Endothelial cell of umbilical vein (primary cell): ENCODE measurements around the gene GRIK3. TPM values are rescaled to one million over a fixed set of nuclear protein-coding genes. Genes with fewer than 3 reads are reported as not detected.

Experiments
- BruUV-seq: library from RNA; stranded (reverse); fragments of 400-500 nt; replicated peaks from 2 replicates; lab custom pipeline; 2021; lab: Mats Ljungman, UMichigan
- CTCF ChIA-PET: fragments of 300-600, 350-600 bp; sonication (Branson Sonifier 250); formaldehyde crosslinking; loops from one replicate; lab custom pipeline; 2021; ENCODE audit warnings: antibody characterized with exemption, inconsistent platforms; lab: Charles Lee
- POLR2A ChIA-PET: fragments of 300-600, 350-600 bp; sonication (Branson Sonifier 250); formaldehyde crosslinking; loops from one replicate; lab custom pipeline; 2021; ENCODE audit warnings: antibody characterized with exemption, inconsistent platforms; lab: Charles Lee
- DNase-seq: peaks from one replicate; pipeline ENCODE4 v3.0.0-alpha.2; 2011; ENCODE audit warnings: low read depth, low spot score
- FAIRE-seq: peaks from 2 replicates; lab custom pipeline; 2011; peaks lifted over from hg19 to GRCh38; lab: Jason Lieb, UNC
- H2AFZ ChIP-seq: 2 replicates; pipeline ENCODE4 v1.6.0; 2012; ENCODE audit warnings: low read depth, low read length, control low read depth, inconsistent platforms
- H3K27ac ChIP-seq: 2 replicates; pipeline ENCODE4 v1.5.1; 2011; ENCODE audit warnings: low read depth, mild to moderate bottlenecking, control low read depth, low read length, moderate library complexity; ENCODE audit not compliant: insufficient read depth
- H3K27me3 ChIP-seq, 2 experiments: 2 replicates each; pipeline versions ENCODE4 v1.6.0 to v1.6.1; 2011; ENCODE audit warnings: low read length in 2 of 2, mixed read lengths in 1 of 2; ENCODE audit not compliant: control insufficient read depth in 2 of 2, insufficient read depth in 2 of 2
- H3K36me3 ChIP-seq, 2 experiments: 2 replicates in 1 of 2; 3 replicates in 1 of 2; pipeline ENCODE4 v1.5.1; 2011; ENCODE audit warnings: low read length in 2 of 2, mild to moderate bottlenecking in 1 of 2, moderate library complexity in 1 of 2; ENCODE audit not compliant: control insufficient read depth in 2 of 2, insufficient read depth in 2 of 2; ENCODE audit errors: extremely low read depth in 1 of 2
- H3K4me1 ChIP-seq: 3 replicates; pipeline ENCODE4 v1.5.1; 2011; ENCODE audit warnings: mild to moderate bottlenecking, low read length; ENCODE audit not compliant: control insufficient read depth, insufficient read depth; ENCODE audit errors: extremely low read depth
- H3K4me2 ChIP-seq: 2 replicates; pipeline ENCODE4 v1.6.1; 2011; ENCODE audit warnings: low read length, control low read depth, mixed read lengths; ENCODE audit not compliant: insufficient read depth
- H3K4me3 ChIP-seq, 3 experiments: fragments of 200-600 bp in 1 of 3; sonication (generic), shearing (Covaris generic) in 1 of 3; replicated peaks in 1 of 3; 2 replicates each; pipeline ENCODE4 v1.5.1; 2011 to 2016; ENCODE audit warnings: control low read depth in 3 of 3, low read length in 3 of 3, mild to moderate bottlenecking in 2 of 3, inconsistent platforms in 1 of 3, low read depth in 1 of 3, moderate library complexity in 1 of 3; ENCODE audit not compliant: insufficient read depth in 1 of 3
- H3K79me2 ChIP-seq: 2 replicates; pipeline ENCODE4 v1.6.0; 2012; ENCODE audit warnings: low read length, inconsistent platforms; ENCODE audit not compliant: control insufficient read depth, insufficient read depth
- H3K9ac ChIP-seq: replicated peaks from 2 replicates; pipeline ENCODE3; 2011; ENCODE audit warnings: low read length, control low read depth; ENCODE audit not compliant: insufficient read depth; ENCODE audit errors: extremely low read depth
- H3K9me1 ChIP-seq: replicated peaks from 3 replicates; pipeline ENCODE4 v1.6.0; 2011; ENCODE audit warnings: mild to moderate bottlenecking, low read length; ENCODE audit not compliant: control insufficient read depth, insufficient read depth; ENCODE audit errors: extremely low read depth
- H3K9me3 ChIP-seq: replicated peaks from 2 replicates; pipeline ENCODE4 v1.5.1; 2012; ENCODE audit warnings: low read length, inconsistent platforms; ENCODE audit not compliant: control insufficient read depth, insufficient read depth
- H4K20me1 ChIP-seq: replicated peaks from 2 replicates; pipeline ENCODE3; 2011; ENCODE audit warnings: mild to moderate bottlenecking, low read length; ENCODE audit not compliant: control insufficient read depth, insufficient read depth; ENCODE audit errors: extremely low read depth
- EZH2 ChIP-seq: IDR thresholded peaks from 2 replicates; pipeline ENCODE4 v1.6.1; 2012; ENCODE audit warnings: borderline replicate concordance, low read depth, mild to moderate bottlenecking, moderate library complexity, low read length, inconsistent platforms; ENCODE audit not compliant: severe bottlenecking
- JUN ChIP-seq: IDR thresholded peaks from 2 replicates; pipeline ENCODE4 v1.6.1; 2011; ENCODE audit warnings: borderline replicate concordance, low read depth; ENCODE audit not compliant: insufficient read length, insufficient read depth
- MYC ChIP-seq: IDR thresholded peaks from one replicate; pipeline ENCODE4 v1.6.1; 2011; ENCODE audit warnings: mild to moderate bottlenecking, low read depth, low read length
- dilution Hi-C: fragments of 300-500 bp; cut with MboI; formaldehyde crosslinking; loops from one replicate; pipeline ENCODE4 v1.15.0; 2019; ENCODE audit warnings: low sequenced_read_pairs; ENCODE audit not compliant: extremely low pct_ligation_motif_present
- intact Hi-C: fragments of 100-400 bp; cut with micrococcal nuclease; formaldehyde crosslinking; loops from one replicate; pipeline ENCODE4 v1.10.0; 2022
- polyA plus RNA-seq, 4 experiments: library from polyadenylated mRNA; depleted of rRNA in 3 of 4; stranded (reverse) in 3 of 4; unstranded in 1 of 4; fragments of >200 nt; gene quantifications; 2 replicates each; pipeline versions ENCODE4 v1.2.1 to v1.2.3, GENCODE V29; 2011 to 2012; ENCODE audit warnings: missing spikeins in 1 of 4
- total RNA-seq: library from RNA; stranded (reverse); gene quantifications from 2 replicates; pipeline ENCODE4 v1.2.3, GENCODE V29; 2021

GRIK3 gene
- total and polyA plus RNA-seq, 2 donors (not counting 3 experiments of a cell fraction or from before 2014, with no cell fraction given), result not detected

DNA sequence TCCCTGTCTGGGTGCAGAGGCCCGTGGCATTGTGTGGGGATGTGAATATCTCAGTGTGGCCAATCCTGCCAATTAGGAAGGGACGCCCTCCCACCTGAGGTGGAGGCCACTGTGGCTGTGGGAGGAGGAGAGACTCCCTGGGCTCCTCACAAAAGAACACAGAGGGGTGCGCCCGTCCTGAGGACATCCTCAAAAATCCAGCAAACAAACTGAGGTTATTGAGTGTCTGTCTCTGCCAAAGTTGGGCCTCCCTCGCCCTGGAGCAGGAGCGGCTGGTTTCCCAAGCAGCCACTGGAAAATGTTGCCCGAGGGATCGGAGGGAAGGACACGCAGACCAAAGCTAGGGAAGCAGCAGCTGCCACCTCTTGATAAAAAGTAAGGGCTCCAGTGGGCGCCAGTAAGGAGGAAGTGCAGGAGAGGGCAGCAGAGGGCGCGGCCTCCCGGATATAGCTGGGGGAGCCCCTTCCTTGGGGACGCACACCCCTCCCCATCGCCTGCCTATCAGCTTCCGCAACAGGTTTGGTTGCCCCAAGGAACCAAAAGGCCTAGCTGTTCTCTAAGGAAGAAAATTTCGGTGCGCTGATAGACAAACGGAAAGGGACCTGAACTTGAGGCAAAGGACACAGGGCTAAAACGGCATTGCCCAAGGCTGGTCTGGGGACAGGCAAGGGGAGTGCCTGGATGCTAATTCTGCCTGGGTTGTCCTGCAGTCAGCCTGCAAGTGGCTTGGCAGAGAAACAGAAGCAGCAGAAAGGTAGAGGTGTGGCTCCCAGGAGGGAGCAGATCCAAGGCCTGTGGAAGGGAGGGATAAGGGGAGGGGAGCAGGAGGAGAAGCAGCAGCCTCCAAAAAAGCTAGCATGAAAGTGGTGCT is 1.7 kb upstream of the GRIK3 start:
- Histone ChIP-seq H3K36me3 (no peaks in the 10 kb centered on the region), H3K9me3 (no peaks in the 10 kb centered on the region), H4K20me1 (no peaks in the 10 kb centered on the region), H3K27me3 (peaks cover 62% of the 10 kb centered on the region in 2 experiments), H3K4me1 (no peaks in the 10 kb centered on the region), H3K9me1 (no peaks in the 10 kb centered on the region), H3K27ac (no peak overlapping the region), H3K79me2 (no peaks in the 10 kb centered on the region), H3K4me3 (no peak overlapping the region), H3K9ac (no peak overlapping the region), H2AFZ (no peak overlapping the region), H3K4me2 (no peak overlapping the region)
- DNase-seq (no peak), FAIRE-seq (no peak)
- CTCF ChIA-PET, result interaction anchor here (1.1 kb wide), 1 partner anchor 427 kb away, joined by 3 read pairs; no protein-coding TSS in a partner anchor
- BruUV-seq, result no TSS peak
- dilution Hi-C loops (no loop called here), intact Hi-C loops (loop anchor here (5.0 kb wide), 1 partner anchor 334 kb away; no protein-coding TSS in a partner anchor)
- POLR2A ChIA-PET, result no interaction called here
- TF ChIP-seq EZH2 (peak; percentile 32), MYC (no peak)

DNA sequence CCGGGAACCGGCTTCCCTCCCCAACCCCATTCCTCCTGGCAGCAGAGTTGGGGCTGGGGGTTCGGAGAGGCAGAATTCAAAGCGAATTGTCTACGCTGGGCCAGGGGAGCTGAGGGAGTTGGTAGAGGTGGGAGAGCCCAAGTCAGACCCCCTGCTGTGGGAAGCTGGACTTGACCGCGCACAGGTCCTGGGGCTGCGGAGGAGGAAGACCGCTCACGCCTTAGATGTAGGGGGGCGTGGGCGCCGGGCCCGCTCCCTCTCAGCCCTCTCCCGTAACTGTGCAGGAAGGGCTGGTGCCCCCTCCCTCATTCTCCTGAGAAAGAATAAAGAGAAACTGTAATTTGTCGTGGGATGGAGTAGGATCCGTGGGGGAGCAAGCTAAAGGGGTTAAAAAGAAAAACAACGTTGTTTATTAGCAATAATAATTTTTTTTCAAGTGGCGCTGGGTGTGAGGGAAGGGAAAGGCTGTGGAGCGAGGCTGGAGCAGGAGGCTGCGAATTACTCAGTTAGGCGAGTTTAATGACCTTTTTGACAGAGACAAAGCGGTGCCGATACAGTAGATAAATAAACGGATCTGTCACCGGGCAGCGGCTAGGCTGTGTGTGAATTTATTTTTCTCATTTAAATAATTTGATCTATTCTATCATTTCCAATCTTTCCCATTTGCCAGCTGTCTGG is 838 bp upstream of the GRIK3 start:
- dilution Hi-C loops, result no loop called here
- BruUV-seq, result no TSS peak
- H3K4me1 ChIP-seq, result no peaks in the 10 kb centered on the region
- intact Hi-C loops, result loop anchor here (5.0 kb wide), 1 partner anchor 333 kb away; no protein-coding TSS in a partner anchor
- ChIA-PET CTCF (no interaction called here), POLR2A (no interaction called here)
- H3K9me3 ChIP-seq, result no peaks in the 10 kb centered on the region
- H3K9me1 ChIP-seq, result no peaks in the 10 kb centered on the region
- TF ChIP-seq JUN (no peak), EZH2 (no peak)
- FAIRE-seq, result no peak
- H3K36me3 ChIP-seq, result no peaks in the 10 kb centered on the region
- no peak overlapping the region for H3K4me3 ChIP-seq
- H4K20me1 ChIP-seq, result no peaks in the 10 kb centered on the region
- no peak overlapping the region for H3K4me2 ChIP-seq
- H3K27me3 ChIP-seq, result peaks cover 62% of the 10 kb centered on the region in 2 experiments
- H3K9ac ChIP-seq, result no peak overlapping the region
- H2AFZ ChIP-seq, result no peak overlapping the region
- no peak overlapping the region for H3K27ac ChIP-seq
- no peaks in the 10 kb centered on the region for H3K79me2 ChIP-seq
- no peak for DNase-seq
